ENCODE measurements around the gene FXYD7. TPM values are rescaled to one million over a fixed set of nuclear protein-coding genes. Genes with fewer than 3 reads are reported as not detected.

The FXYD7 gene
- total RNA-seq, 4 donors from 2014 or later, result 0.83 to 3.7 TPM; not detected in 2

GRCh38 chr19:35155981-35156672, 13.1 kb downstream of the FXYD7 start:
- DNase-seq, result no peak
- intact Hi-C loops (cut with DNase I; ENCODE audit: low total_unique reads), result no loop called here
- no peaks in the 10 kb centered on the region for H3K36me3 ChIP-seq
- H3K27ac ChIP-seq, result peak overlapping the region in 1 of 2 donors; percentile 78
- no peaks in the 10 kb centered on the region for H3K9me3 ChIP-seq
- no peaks in the 10 kb centered on the region for H3K27me3 ChIP-seq
- no peak overlapping the region for H3K4me3 ChIP-seq
- peaks cover 0 to 6% of the 10 kb centered on the region in 2 donors for H3K4me1 ChIP-seq
- TF ChIP-seq POLR2A (IDR thresholded peaks at IDR 0.05) (no peak), CTCF (IDR thresholded peaks at IDR 0.05) (no peak)

DNA sequence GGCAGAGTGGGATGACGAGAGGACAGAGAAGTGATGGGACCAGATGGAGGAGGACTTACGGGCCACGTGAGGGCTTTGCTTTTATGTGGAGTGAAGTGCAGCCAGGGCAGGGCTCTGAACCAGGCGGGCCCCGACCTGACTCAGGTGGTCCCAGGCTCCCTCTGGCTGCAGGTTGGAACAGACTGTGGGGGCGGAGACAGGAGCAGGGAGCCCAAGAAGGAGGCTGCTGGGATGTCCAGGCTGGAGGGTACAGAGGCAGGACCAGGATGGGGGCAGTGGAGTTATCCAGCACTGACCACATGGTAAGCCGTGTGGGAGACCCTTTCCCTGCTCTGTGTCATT, 13.6 kb downstream of the FXYD7 start:
- Histone ChIP-seq H3K36me3 (no peaks in the 10 kb centered on the region), H3K4me1 (peaks cover 0 to 6% of the 10 kb centered on the region in 2 donors), H3K27ac (no peak overlapping the region), H3K27me3 (no peaks in the 10 kb centered on the region), H3K9me3 (no peaks in the 10 kb centered on the region), H3K4me3 (no peak overlapping the region)
- TF ChIP-seq CTCF (IDR thresholded peaks at IDR 0.05), result no peak
- no peak for DNase-seq
- intact Hi-C loops (cut with DNase I; ENCODE audit: low total_unique reads), result no loop called here

- no peaks in the 10 kb centered on the region for H3K9me3 ChIP-seq
- no peaks in the 10 kb centered on the region for H3K27me3 ChIP-seq
- intact Hi-C loops (cut with DNase I; ENCODE audit: low total_unique reads), result no loop called here
- no peaks in the 10 kb centered on the region for H3K36me3 ChIP-seq
- no peak for DNase-seq
- H3K4me1 ChIP-seq, result peaks cover 0 to 6% of the 10 kb centered on the region in 2 donors
- no peak overlapping the region for H3K27ac ChIP-seq
- TF ChIP-seq POLR2A (IDR thresholded peaks at IDR 0.05), result no peak
- TF ChIP-seq CTCF (IDR thresholded peaks at IDR 0.05), result no peak
- no peak overlapping the region for H3K4me3 ChIP-seq
Observed at GRCh38 chr19:35157431-35157830, 14.4 kb downstream of the FXYD7 start.

- TF ChIP-seq POLR2A (IDR thresholded peaks at IDR 0.05) (no peak), CTCF (IDR thresholded peaks at IDR 0.05) (no peak)
- no peak for DNase-seq
- intact Hi-C loops (cut with DNase I; ENCODE audit: low total_unique reads), result no loop called here
- H3K36me3 ChIP-seq, result no peaks in the 10 kb centered on the region
- no peak overlapping the region for H3K27ac ChIP-seq
- H3K4me3 ChIP-seq, result no peak overlapping the region
- no peaks in the 10 kb centered on the region for H3K4me1 ChIP-seq
- H3K9me3 ChIP-seq, result no peaks in the 10 kb centered on the region
- H3K27me3 ChIP-seq, result no peaks in the 10 kb centered on the region
Observed at GRCh38 chr19:35159606-35160005, 16.6 kb downstream of the FXYD7 start.

DNA sequence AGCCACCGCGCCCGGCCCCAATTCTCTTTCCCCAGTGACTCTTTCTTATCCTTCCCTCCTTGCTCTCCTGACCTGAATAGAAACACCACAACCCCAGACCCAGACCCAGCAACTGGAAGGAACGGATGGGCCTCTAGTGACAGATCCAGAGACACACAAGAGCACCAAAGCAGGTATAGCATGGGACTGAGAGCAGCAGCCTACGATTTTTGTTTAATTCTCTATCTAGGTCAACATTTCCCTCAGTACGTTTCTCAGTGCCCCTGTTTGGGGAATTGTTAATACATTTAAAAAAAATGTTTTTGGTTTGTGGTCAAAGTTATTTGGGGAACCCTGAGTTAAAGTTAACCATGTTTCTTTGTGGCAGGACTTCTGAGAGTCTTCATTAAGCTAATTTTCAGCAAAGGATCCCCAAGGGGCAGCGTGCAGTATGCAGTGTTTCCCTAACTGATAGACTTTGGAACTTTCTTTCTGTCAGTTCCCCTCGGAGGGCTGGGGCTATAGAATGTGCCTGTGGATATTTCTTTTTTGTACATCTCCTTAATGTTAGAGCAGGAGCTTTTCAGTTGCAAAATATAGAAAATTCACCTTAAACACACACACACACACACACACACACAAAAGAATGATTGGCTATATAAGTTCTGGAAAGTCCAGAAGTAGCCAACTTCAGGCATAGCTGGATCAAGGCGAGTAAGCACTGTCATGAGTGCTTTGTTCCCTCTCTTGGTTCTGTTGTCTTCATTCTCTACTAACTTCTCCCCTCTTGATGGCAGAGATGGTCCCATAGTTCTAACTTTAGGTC, 17.8 kb downstream of the FXYD7 start:
- TF ChIP-seq POLR2A (IDR thresholded peaks at IDR 0.05), result no peak
- TF ChIP-seq CTCF (IDR thresholded peaks at IDR 0.05), result no peak
- Histone ChIP-seq H3K4me3 (no peak overlapping the region), H3K36me3 (no peaks in the 10 kb centered on the region), H3K4me1 (no peaks in the 10 kb centered on the region), H3K9me3 (no peaks in the 10 kb centered on the region), H3K27ac (no peak overlapping the region), H3K27me3 (no peaks in the 10 kb centered on the region)
- DNase-seq, result no peak
- intact Hi-C loops (cut with DNase I; ENCODE audit: low total_unique reads), result no loop called here
